ENCODE data around the gene PHYHD1. TPM values are rescaled to one million over a fixed set of nuclear protein-coding genes. Genes with fewer than 3 reads are reported as not detected.
"Not testable (repeated sequence)": the region's sequence is repeated elsewhere in the genome, so short reads cannot be mapped to it uniquely, and the experiment has no call there.

Gene PHYHD1
- polyA plus RNA-seq, 1 of the 3 experiments (the other 2 are of a cell fraction): not detected

DNA sequence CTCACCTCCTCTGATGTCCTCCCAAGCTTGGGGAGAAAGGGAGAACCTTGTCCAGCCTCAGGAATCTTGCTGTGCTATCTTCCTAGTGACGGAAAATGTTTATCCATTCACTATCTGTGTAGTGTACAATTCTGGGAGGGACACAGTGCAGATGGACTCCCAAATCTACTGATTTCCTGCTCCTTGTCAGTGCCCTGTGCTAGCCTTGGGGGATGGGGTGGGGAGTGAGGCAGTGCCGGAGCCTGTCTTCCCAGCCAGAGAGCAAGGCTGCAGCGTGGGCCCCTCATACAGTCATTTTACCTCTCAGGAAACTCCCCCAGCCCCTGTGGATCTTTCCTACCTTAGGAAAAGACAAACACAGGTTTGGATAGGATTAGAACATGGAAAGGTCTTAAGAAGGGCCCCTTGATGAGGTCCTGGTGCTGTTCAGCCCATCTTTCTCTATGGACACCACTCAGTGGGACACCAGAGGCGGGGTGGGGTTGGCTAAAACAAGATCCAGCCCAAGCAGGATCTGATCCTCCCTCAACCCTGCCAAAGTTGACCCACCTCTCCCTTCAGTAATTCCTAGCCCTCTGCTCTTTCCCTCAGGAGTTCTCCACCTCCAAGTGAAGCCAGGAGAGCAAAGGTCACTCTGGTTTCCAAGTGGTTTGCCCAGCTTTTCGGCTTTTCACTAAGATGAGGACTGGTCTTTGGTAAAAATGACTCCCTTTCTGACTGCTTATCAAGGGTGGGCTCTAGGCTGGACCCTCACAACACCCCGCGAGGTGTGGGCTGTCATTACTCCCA lies 23.2 kb downstream of the PHYHD1 start (continued):
- TF ChIP-seq CTCF (IDR thresholded peaks at IDR 0.05) (no peak), POLR2AphosphoS5 (IDR thresholded peaks at IDR 0.05; ENCODE audit: low read depth, low read length) (no peak)

GRCh38 chr9:128944966-128945365 lies 24.2 kb downstream of the PHYHD1 start:
- Histone ChIP-seq H3K79me2 (ENCODE audit: insufficient read depth) (peaks cover 34% of the 10 kb centered on the region), H3K36me3 (replicated peaks in 1 of 2; ENCODE audit: control insufficient read depth in 1 of 2, insufficient read depth in 2 of 2, low read length in 1 of 2) (peaks cover 2 to 14% of the 10 kb centered on the region in 2 experiments), H3K4me1 (ENCODE audit: control insufficient read depth in 1 of 2, insufficient read depth in 2 of 2, low read depth in 1 of 2, low read length in 1 of 2) (peaks cover 6 to 25% of the 10 kb centered on the region in 2 experiments; a peak in 2 of 4 replicates), H3F3A (replicated peaks; ENCODE audit: insufficient read depth) (peaks cover 16% of the 10 kb centered on the region)
- H4K20me1 ChIP-seq (ENCODE audit: insufficient read depth); H3K9ac ChIP-seq; H3K9me3 ChIP-seq; H3K9me2 ChIP-seq; POLR2A ChIA-PET; H3K27ac ChIP-seq (ENCODE audit: low read depth in 2 of 2, low read length in 1 of 2); DNase-seq; H3K4me3 ChIP-seq (ENCODE audit: low read depth in 2 of 2, low read length in 1 of 2); H3K27me3 ChIP-seq (ENCODE audit: insufficient read depth); H3K4me2 ChIP-seq; H2AFZ ChIP-seq (ENCODE audit: low read depth): not testable (repeated sequence)
- CTCF ChIA-PET: interaction anchor here (0.8 kb wide), 1 partner anchor 18 kb away, joined by 3 read pairs; no protein-coding TSS in a partner anchor
- WGBS (ENCODE audit: low lambda C conversion rate): 94% methylated on average over 7 of the region's 7 CpGs

DNA sequence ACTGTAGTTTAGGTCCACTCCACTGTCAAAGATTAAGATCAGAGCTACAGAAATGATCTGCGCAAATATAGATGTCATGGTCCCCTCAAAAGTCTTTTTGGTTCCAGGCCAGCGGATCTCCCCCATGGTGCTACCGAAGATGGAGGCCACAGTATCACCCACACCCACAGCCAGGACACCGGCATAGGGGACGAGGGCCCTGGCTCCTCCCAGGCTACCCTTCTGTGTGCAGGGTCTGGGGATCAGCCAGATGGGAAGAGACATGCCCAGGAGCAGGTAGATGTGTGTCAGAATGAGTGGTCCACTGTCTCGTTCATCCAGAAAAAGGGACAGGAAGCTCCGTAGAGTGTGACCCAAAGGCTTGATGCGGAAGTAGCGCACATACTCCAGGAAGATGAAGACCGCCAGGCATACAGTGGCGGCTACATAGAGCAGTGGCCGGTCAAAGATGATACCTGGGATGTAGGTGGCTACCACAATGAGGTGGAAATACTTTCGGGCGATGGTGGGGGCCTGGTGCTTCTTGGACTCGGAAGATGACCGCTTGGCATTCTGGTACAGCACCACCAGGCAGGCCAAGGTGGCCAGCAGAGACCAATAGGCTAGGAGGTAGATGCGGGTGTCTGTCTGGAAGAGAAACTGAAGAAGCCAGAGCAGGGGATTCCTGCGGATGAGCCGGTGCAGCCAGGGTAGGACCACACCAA lies 25.2 kb downstream of the PHYHD1 start:
- H3K27me3 ChIP-seq (ENCODE audit: insufficient read depth): no peaks in the 10 kb centered on the region
- ChIA-PET POLR2A (no interaction called here), CTCF (interaction anchor here (0.8 kb wide), 1 partner anchor 19 kb away, joined by 3 read pairs; no protein-coding TSS in a partner anchor)
- no peak overlapping the region for H3K27ac ChIP-seq (ENCODE audit: low read depth in 2 of 2, low read length in 1 of 2)
- H2AFZ ChIP-seq (ENCODE audit: low read depth): no peak overlapping the region
- WGBS (ENCODE audit: low lambda C conversion rate): 96% methylated on average over 18 of the region's 19 CpGs
- peaks cover 40% of the 10 kb centered on the region for H3K79me2 ChIP-seq (ENCODE audit: insufficient read depth)
- peak overlapping the region in 1 of 2 experiments; percentile 99; a peak in 2 of 4 replicates for H3K4me3 ChIP-seq (ENCODE audit: low read depth in 2 of 2, low read length in 1 of 2)
- no peaks in the 10 kb centered on the region for H4K20me1 ChIP-seq (ENCODE audit: insufficient read depth)
- no peak overlapping the region for H3K9ac ChIP-seq
- TF ChIP-seq POLR2AphosphoS5 (IDR thresholded peaks at IDR 0.05; ENCODE audit: low read depth, low read length): no peak
- no peak for TF ChIP-seq USF2 (IDR thresholded peaks at IDR 0.05; ENCODE audit: borderline replicate concordance, low read depth, low read length)
- no peak for TF ChIP-seq EZH2phosphoT487 (IDR thresholded peaks at IDR 0.05; ENCODE audit: borderline replicate concordance, low read depth)
- H3K36me3 ChIP-seq (replicated peaks in 1 of 2; ENCODE audit: control insufficient read depth in 1 of 2, insufficient read depth in 2 of 2, low read length in 1 of 2): peaks cover 12 to 14% of the 10 kb centered on the region in 2 experiments
- H3K4me2 ChIP-seq: peak overlapping the region; percentile 99; the same call in 1 of the 2 replicates
- DNase-seq: no peak
- H3K4me1 ChIP-seq (ENCODE audit: control insufficient read depth in 1 of 2, insufficient read depth in 2 of 2, low read depth in 1 of 2, low read length in 1 of 2): peaks cover 3 to 17% of the 10 kb centered on the region in 2 experiments; a peak in 2 of 4 replicates
- H3F3A ChIP-seq (replicated peaks; ENCODE audit: insufficient read depth): peaks cover 16% of the 10 kb centered on the region
- H3K9me3 ChIP-seq: no peaks in the 10 kb centered on the region
- no peaks in the 10 kb centered on the region for H3K9me2 ChIP-seq

Data from SK-N-SH (cell line).